Heart left ventricle (tissue), 13 donors: ENCODE measurements around the gene NFS1.

Experiments
- CTCF ChIP-seq, 12 donors: fragments of 200-600 bp; sonication (generic) in 4 of 12; IDR thresholded peaks; one replicate each; pipeline versions ENCODE4 v1.5.0 to v1.8.0; 2018 to 2022; ENCODE audit warnings: antibody characterized with exemption in 12 of 12, mild to moderate bottlenecking in 5 of 12
- POLR2A ChIP-seq, 2 donors: fragments of 450-650 bp; IDR thresholded peaks; one replicate each; pipeline ENCODE4 v1.6.1; 2017; ENCODE audit warnings: antibody characterized with exemption in 2 of 2, mild to moderate bottlenecking in 2 of 2, moderate library complexity in 2 of 2
- donor health status: ischemic (EF 13 %, LVEDD 7.1; RV severe dilation, severe dysfunction).
- donor health status: DM: no; HTN: yes; CAD: no.
- donor health status: DM: no; HTN: no; CAD: no.
- donor health status: ischemic (EF 25% LVEDD 6.9; RV normal size, moderate dysfunction).
- donor health status: ischemic (EF 25% LVEDD 5.7; RV mildly dilated, moderate dysfunction).
- donor health status: ischemic (EF 35%, LVEDD 5.7; RV mildly dilated, moderate dysfunction).
- donor health status: nonischemic (EF 11% LVEDD 7.7; RV severe dilation, severe dysfunction).
- donor health status: DM: yes; HTN: yes; CAD: no.
- donor health status: PGD.
- donor health status: ischemic (EF 29% LVEDD 5.4; RV normal size, mild dysfunction).
- donor health status: nonischemic (EF 23%, LVEDD 6.1; RV moderate dilation, normal function).

- TF ChIP-seq CTCF (IDR thresholded peaks at IDR 0.05) (no peak), POLR2A (IDR thresholded peaks at IDR 0.05) (no peak)
Observed at GRCh38 chr20:35654415-35654814, 44.7 kb downstream of the NFS1 start.
